ENCODE measurements around the gene ZKSCAN2.

ZKSCAN2 gene

GRCh38 chr16:25223964-25224363, 33.7 kb downstream of the ZKSCAN2 start:
- DNase-seq (ENCODE audit: low read depth in 2 of 2), result no peak

- no peak for DNase-seq (ENCODE audit: low read depth in 2 of 2)
Observed at GRCh38 chr16:25222959-25223358, 34.7 kb downstream of the ZKSCAN2 start.

GRCh38 chr16:25219070-25219737, 38.4 kb downstream of the ZKSCAN2 start:
- DNase-seq (ENCODE audit: low read depth in 2 of 2), result no peak

GRCh38 chr16:25217921-25218320, 39.7 kb downstream of the ZKSCAN2 start:
- no peak for DNase-seq (ENCODE audit: low read depth in 2 of 2)

GRCh38 chr16:25217112-25217511, 40.5 kb downstream of the ZKSCAN2 start:
- no peak for DNase-seq (ENCODE audit: low read depth in 2 of 2)

GRCh38 chr16:25213709-25214397, 43.8 kb downstream of the ZKSCAN2 start:
- DNase-seq (ENCODE audit: low read depth in 2 of 2), result no peak

GRCh38 chr16:25212636-25213035, 45.0 kb downstream of the ZKSCAN2 start:
- no peak for DNase-seq (ENCODE audit: low read depth in 2 of 2)

- DNase-seq (ENCODE audit: low read depth in 2 of 2), result peak in 1 of 2 experiments; percentile 21
Observed at GRCh38 chr16:25210758-25211157, 46.9 kb downstream of the ZKSCAN2 start.

- DNase-seq (ENCODE audit: low read depth in 2 of 2), result no peak
Observed at GRCh38 chr16:25199457-25199856, 58.2 kb downstream of the ZKSCAN2 start.

GRCh38 chr16:25198021-25198420, 59.6 kb downstream of the ZKSCAN2 start:
- no peak for DNase-seq (ENCODE audit: low read depth in 2 of 2)

GRCh38 chr16:25194273-25194878, 63.3 kb downstream of the ZKSCAN2 start:
- no peak for DNase-seq (ENCODE audit: low read depth in 2 of 2)

GRCh38 chr16:25192096-25192495, 65.5 kb downstream of the ZKSCAN2 start:
- peak; percentile 36 to 44 for DNase-seq (ENCODE audit: low read depth in 2 of 2)

GRCh38 chr16:25189305-25189704, 68.3 kb downstream of the ZKSCAN2 start:
- no peak for DNase-seq (ENCODE audit: low read depth in 2 of 2)

- no peak for DNase-seq (ENCODE audit: low read depth in 2 of 2)
Observed at GRCh38 chr16:25187491-25187795, 70.2 kb downstream of the ZKSCAN2 start.
